SK-N-SH treated with all-trans-retinoic acid at 6 μM for 48 hours (cell line): ENCODE results near the gene ACADSB.

Experiments used
- ATAC-seq: fragments of 200-7000 bp; cut with Tn5 transposase; 3 replicates; pipeline ENCODE4 v1.9.1; 2020; ENCODE audit warnings: mild to moderate bottlenecking, moderate library complexity
- ARNTL ChIP-seq: fragments of 450-650 bp; formaldehyde crosslinking; IDR thresholded peaks from 2 replicates; pipeline ENCODE4 v1.5.0; 2020; ENCODE audit warnings: low read depth, mild to moderate bottlenecking, moderate library complexity, borderline replicate concordance
- ESRRG ChIP-seq: fragments of 250-450 bp; sonication (Bioruptor Pico); IDR thresholded peaks from 2 replicates; pipeline ENCODE4 v1.6.1; 2021; ENCODE audit warnings: mild to moderate bottlenecking
- GLIS3 ChIP-seq: fragments of 250-450 bp; sonication (Bioruptor Pico); IDR thresholded peaks from 2 replicates; pipeline ENCODE4 v1.5.0; 2020; ENCODE audit warnings: mild to moderate bottlenecking, moderate library complexity
- ISL1 ChIP-seq: fragments of 250-450 bp; sonication (Bioruptor Pico); IDR thresholded peaks from 2 replicates; pipeline ENCODE4 v2.1.2; 2022; ENCODE audit warnings: mild to moderate bottlenecking, moderate library complexity
- POU6F1 ChIP-seq: fragments of 250-450 bp; sonication (Bioruptor Pico); IDR thresholded peaks from 2 replicates; pipeline ENCODE4 v1.8.0; 2021; ENCODE audit warnings: low read depth, mild to moderate bottlenecking, moderate library complexity, borderline replicate concordance
- PPARA ChIP-seq: fragments of 250-450 bp; sonication (Bioruptor Pico); IDR thresholded peaks from 2 replicates; pipeline ENCODE4 v1.5.0; 2020; ENCODE audit warnings: mild to moderate bottlenecking, borderline replicate concordance
- RARB ChIP-seq: fragments of 250-450 bp; sonication (Bioruptor Pico); IDR thresholded peaks from 2 replicates; pipeline ENCODE4 v1.8.0; 2021; ENCODE audit warnings: mild to moderate bottlenecking, moderate library complexity
- SNAI2 ChIP-seq: fragments of 250-450 bp; sonication (Bioruptor Pico); IDR thresholded peaks from 2 replicates; pipeline ENCODE4 v1.5.0; 2020; ENCODE audit warnings: mild to moderate bottlenecking, moderate library complexity
- TOX ChIP-seq: fragments of 250-450 bp; sonication (Bioruptor Pico); IDR thresholded peaks from 2 replicates; pipeline ENCODE4 v1.8.0; 2021; ENCODE audit warnings: mild to moderate bottlenecking, moderate library complexity, borderline replicate concordance
- TSHZ2 ChIP-seq: fragments of 250-450 bp; sonication (Bioruptor Pico); IDR thresholded peaks from 2 replicates; pipeline ENCODE4 v1.5.0; 2020; ENCODE audit warnings: mild to moderate bottlenecking, moderate library complexity
- ZC3H10 ChIP-seq: fragments of 250-450 bp; sonication (Bioruptor Pico); IDR thresholded peaks from 2 replicates; pipeline ENCODE4 v1.5.1; 2021; ENCODE audit warnings: mild to moderate bottlenecking, moderate library complexity
- ZFP3 ChIP-seq: fragments of 250-450 bp; sonication (Bioruptor Pico); IDR thresholded peaks from 2 replicates; pipeline ENCODE4 v1.5.0; 2020; ENCODE audit warnings: mild to moderate bottlenecking, moderate library complexity
- ZNF565 ChIP-seq: fragments of 450-650 bp; formaldehyde crosslinking; conservative IDR thresholded peaks from 2 replicates; pipeline ENCODE4 v1.5.0; 2020; ENCODE audit warnings: low read depth, mild to moderate bottlenecking, moderate library complexity
- ZNF70 ChIP-seq: fragments of 450-650 bp; formaldehyde crosslinking; IDR thresholded peaks from 2 replicates; pipeline ENCODE4 v1.5.0; 2020; ENCODE audit warnings: mild to moderate bottlenecking, moderate library complexity
- ZNF8 ChIP-seq: fragments of 450-650 bp; formaldehyde crosslinking; IDR thresholded peaks from 2 replicates; pipeline ENCODE4 v1.5.0; 2020; ENCODE audit warnings: mild to moderate bottlenecking, moderate library complexity
- TF ChIP-seq, protein P1 (sequence below): fragments of 250-450 bp; sonication (Bioruptor Pico); IDR thresholded peaks from 2 replicates; pipeline ENCODE4 v1.5.1; 2020; ENCODE audit warnings: low read depth, mild to moderate bottlenecking, moderate library complexity
- TF ChIP-seq, protein P2 (sequence below): fragments of 250-450 bp; sonication (Bioruptor Pico); IDR thresholded peaks from 2 replicates; pipeline ENCODE4 v1.5.1; 2021; ENCODE audit warnings: mild to moderate bottlenecking, moderate library complexity
- TF ChIP-seq, protein P3 (sequence below): fragments of 250-450 bp; sonication (Bioruptor Pico); IDR thresholded peaks from 2 replicates; pipeline ENCODE4 v1.8.0; 2020; ENCODE audit warnings: mild to moderate bottlenecking, moderate library complexity, borderline replicate concordance

Gene ACADSB

DNA sequence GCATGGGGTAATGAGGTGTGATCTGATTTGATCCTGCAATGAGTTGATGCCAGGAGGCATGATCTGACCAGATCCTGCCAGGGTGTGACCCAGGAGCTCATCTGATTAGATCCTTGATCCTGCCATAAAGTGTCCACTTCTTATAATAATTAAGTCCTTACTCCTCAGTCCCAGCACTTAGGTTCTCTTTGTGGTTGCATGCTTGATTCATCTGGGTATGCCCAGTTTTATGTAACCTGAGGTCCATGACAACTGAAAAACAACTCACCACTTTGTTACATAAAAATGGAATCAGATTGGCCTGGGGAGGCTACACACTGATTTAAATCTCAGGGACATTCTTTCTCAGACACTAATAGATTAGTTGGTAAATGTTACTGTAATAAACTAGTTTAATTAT is 19.1 kb downstream of the ACADSB start:
- TF ChIP-seq, protein P1, sequence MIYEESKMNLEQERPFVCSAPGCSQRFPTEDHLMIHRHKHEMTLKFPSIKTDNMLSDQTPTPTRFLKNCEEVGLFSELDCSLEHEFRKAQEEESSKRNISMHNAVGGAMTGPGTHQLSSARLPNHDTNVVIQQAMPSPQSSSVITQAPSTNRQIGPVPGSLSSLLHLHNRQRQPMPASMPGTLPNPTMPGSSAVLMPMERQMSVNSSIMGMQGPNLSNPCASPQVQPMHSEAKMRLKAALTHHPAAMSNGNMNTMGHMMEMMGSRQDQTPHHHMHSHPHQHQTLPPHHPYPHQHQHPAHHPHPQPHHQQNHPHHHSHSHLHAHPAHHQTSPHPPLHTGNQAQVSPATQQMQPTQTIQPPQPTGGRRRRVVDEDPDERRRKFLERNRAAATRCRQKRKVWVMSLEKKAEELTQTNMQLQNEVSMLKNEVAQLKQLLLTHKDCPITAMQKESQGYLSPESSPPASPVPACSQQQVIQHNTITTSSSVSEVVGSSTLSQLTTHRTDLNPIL (CRISPR knock-in tag) = no peak
- no peak for TF ChIP-seq ZC3H10 (CRISPR knock-in tag)
- no peak for TF ChIP-seq ZNF70 (CRISPR knock-in tag)
- TF ChIP-seq SNAI2 = no peak
- TF ChIP-seq, protein P2, sequence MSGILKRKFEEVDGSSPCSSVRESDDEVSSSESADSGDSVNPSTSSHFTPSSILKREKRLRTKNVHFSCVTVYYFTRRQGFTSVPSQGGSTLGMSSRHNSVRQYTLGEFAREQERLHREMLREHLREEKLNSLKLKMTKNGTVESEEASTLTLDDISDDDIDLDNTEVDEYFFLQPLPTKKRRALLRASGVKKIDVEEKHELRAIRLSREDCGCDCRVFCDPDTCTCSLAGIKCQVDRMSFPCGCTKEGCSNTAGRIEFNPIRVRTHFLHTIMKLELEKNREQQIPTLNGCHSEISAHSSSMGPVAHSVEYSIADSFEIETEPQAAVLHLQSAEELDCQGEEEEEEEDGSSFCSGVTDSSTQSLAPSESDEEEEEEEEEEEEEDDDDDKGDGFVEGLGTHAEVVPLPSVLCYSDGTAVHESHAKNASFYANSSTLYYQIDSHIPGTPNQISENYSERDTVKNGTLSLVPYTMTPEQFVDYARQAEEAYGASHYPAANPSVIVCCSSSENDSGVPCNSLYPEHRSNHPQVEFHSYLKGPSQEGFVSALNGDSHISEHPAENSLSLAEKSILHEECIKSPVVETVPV = no peak
- TF ChIP-seq ARNTL (CRISPR knock-in tag) = no peak
- no peak for TF ChIP-seq ZNF8
- TF ChIP-seq ESRRG (CRISPR knock-in tag) = no peak
- no peak for TF ChIP-seq GLIS3 (CRISPR knock-in tag)
- no peak for TF ChIP-seq ZFP3 (CRISPR knock-in tag)
- no peak for TF ChIP-seq ZNF565 (CRISPR knock-in tag)
- TF ChIP-seq TSHZ2 (CRISPR knock-in tag) = no peak
- TF ChIP-seq PPARA (CRISPR knock-in tag) = no peak
- TF ChIP-seq ISL1 = no peak
- no peak for ATAC-seq

- TF ChIP-seq TOX (CRISPR knock-in tag) = no peak
- TF ChIP-seq, protein P2 = no peak
- ATAC-seq = no peak
Measured at GRCh38 chr10:123031124-123031523, 22.3 kb downstream of the ACADSB start.

- no peak for ATAC-seq
- TF ChIP-seq TOX (CRISPR knock-in tag) = no peak
- TF ChIP-seq TSHZ2 (CRISPR knock-in tag) = no peak
- TF ChIP-seq ZFP3 (CRISPR knock-in tag) = no peak
- TF ChIP-seq ARNTL (CRISPR knock-in tag) = no peak
- no peak for TF ChIP-seq GLIS3 (CRISPR knock-in tag)
Measured at GRCh38 chr10:123034332-123034731, 25.5 kb downstream of the ACADSB start.

GRCh38 chr10:123035467-123036086 is 26.8 kb downstream of the ACADSB start:
- no peak for ATAC-seq
- TF ChIP-seq POU6F1 (CRISPR knock-in tag) (no peak), ZFP3 (CRISPR knock-in tag) (no peak), TSHZ2 (CRISPR knock-in tag) (no peak), ZNF565 (CRISPR knock-in tag) (no peak), RARB (no peak), GLIS3 (CRISPR knock-in tag) (no peak)
- TF ChIP-seq, protein P3, sequence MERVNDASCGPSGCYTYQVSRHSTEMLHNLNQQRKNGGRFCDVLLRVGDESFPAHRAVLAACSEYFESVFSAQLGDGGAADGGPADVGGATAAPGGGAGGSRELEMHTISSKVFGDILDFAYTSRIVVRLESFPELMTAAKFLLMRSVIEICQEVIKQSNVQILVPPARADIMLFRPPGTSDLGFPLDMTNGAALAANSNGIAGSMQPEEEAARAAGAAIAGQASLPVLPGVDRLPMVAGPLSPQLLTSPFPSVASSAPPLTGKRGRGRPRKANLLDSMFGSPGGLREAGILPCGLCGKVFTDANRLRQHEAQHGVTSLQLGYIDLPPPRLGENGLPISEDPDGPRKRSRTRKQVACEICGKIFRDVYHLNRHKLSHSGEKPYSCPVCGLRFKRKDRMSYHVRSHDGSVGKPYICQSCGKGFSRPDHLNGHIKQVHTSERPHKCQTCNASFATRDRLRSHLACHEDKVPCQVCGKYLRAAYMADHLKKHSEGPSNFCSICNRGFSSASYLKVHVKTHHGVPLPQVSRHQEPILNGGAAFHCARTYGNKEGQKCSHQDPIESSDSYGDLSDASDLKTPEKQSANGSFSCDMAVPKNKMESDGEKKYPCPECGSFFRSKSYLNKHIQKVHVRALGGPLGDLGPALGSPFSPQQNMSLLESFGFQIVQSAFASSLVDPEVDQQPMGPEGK (CRISPR knock-in tag) = no peak
